HepG2 (cell line): ENCODE data around the gene SLC2A2. TPM values are rescaled to one million over a fixed set of nuclear protein-coding genes. Genes with fewer than 3 reads are reported as not detected.
A peak's percentile ranks its signal among the peaks of the same experiment; 100 is the strongest.

ENCODE experiments used
- ATAC-seq: fragments of 200-7000 bp; cut with Tn5 transposase; 3 replicates; pipeline ENCODE4 v1.9.1; 2020; ENCODE audit warnings: mild to moderate bottlenecking, moderate library complexity
- BruUV-seq: library from RNA; stranded (reverse); fragments of 400-500 nt; replicated peaks from 2 replicates; lab custom pipeline; 2021; lab: Mats Ljungman, UMichigan
- CTCF ChIA-PET: fragments of 300-600 bp; formaldehyde crosslinking; extraction: SDS; loops from one replicate; lab custom pipeline; 2021; ENCODE audit warnings: low total read pairs, inconsistent platforms, low intra/inter-chr PET ratio; lab: Yijun Ruan, JAX
- POLR2A ChIA-PET: fragments of 350-600 bp; sonication (Branson Sonifier 250); formaldehyde crosslinking; loops from one replicate; lab custom pipeline; 2020; ENCODE audit warnings: antibody characterized with exemption, inconsistent platforms; lab: Yijun Ruan, JAX
- DNase-seq: peaks from one replicate; pipeline ENCODE4 v3.0.0-alpha.2; 2015; ENCODE audit warnings: low spot score
- FAIRE-seq: peaks from 3 replicates; lab custom pipeline; 2011; peaks lifted over from hg19 to GRCh38; lab: Jason Lieb, UNC
- H2AFZ ChIP-seq: one replicate; pipeline ENCODE4 v1.6.1; 2011; ENCODE audit warnings: low read length, inconsistent platforms
- H3K27ac ChIP-seq: fragments of 300-600 bp; 3 replicates; pipeline ENCODE4 v1.8.0; 2011; ENCODE audit warnings: mixed run types, mild to moderate bottlenecking, mixed read lengths, low read length, inconsistent platforms; ENCODE audit not compliant: insufficient read depth; ENCODE audit errors: extremely low read length
- H3K27me3 ChIP-seq, 2 experiments: fragments of 200-600 bp in 1 of 2; 2 replicates in 1 of 2; 3 replicates in 1 of 2; pipeline versions ENCODE4 v1.6.0 to v1.8.0; 2011; ENCODE audit warnings: low read length in 2 of 2, mild to moderate bottlenecking in 2 of 2, moderate library complexity in 2 of 2, inconsistent platforms in 1 of 2; ENCODE audit not compliant: insufficient read depth in 2 of 2, control insufficient read depth in 1 of 2
- H3K36me3 ChIP-seq, 2 experiments: fragments of 200-600 bp in 1 of 2; replicated peaks in 1 of 2; 2 replicates in 1 of 2; 3 replicates in 1 of 2; pipeline versions ENCODE4 v1.5.1 to v1.8.0; 2011; ENCODE audit warnings: low read length in 2 of 2, inconsistent platforms in 1 of 2; ENCODE audit not compliant: insufficient read depth in 2 of 2, control insufficient read depth in 1 of 2
- H3K4me1 ChIP-seq: 2 replicates; pipeline ENCODE4 v1.5.1; 2012; ENCODE audit warnings: low read length, inconsistent platforms; ENCODE audit not compliant: insufficient read depth
- H3K4me2 ChIP-seq: 2 replicates; pipeline ENCODE4 v1.6.0; 2011; ENCODE audit warnings: low read depth, low read length, inconsistent platforms
- H3K4me3 ChIP-seq, 3 experiments: fragments of 200-600 bp in 1 of 3; sonication (generic), shearing (Covaris generic) in 1 of 3; replicated peaks in 1 of 3; 2 replicates each; pipeline ENCODE4 v1.5.1; 2011 to 2016; ENCODE audit warnings: low read length in 3 of 3, inconsistent platforms in 2 of 3, low read depth in 2 of 3, mild to moderate bottlenecking in 2 of 3, control low read depth in 1 of 3, mixed read lengths in 1 of 3; ENCODE audit not compliant: insufficient read depth in 1 of 3
- H3K79me2 ChIP-seq: one replicate; pipeline ENCODE4 v1.6.1; 2011; ENCODE audit warnings: low read length, inconsistent platforms; ENCODE audit not compliant: insufficient read depth
- H3K9ac ChIP-seq: 2 replicates; pipeline ENCODE4 v1.6.0; 2011; ENCODE audit warnings: mild to moderate bottlenecking, low read depth, low read length, inconsistent platforms; ENCODE audit not compliant: insufficient read depth
- H3K9me3 ChIP-seq: 2 replicates; pipeline ENCODE4 v1.5.1; 2012; ENCODE audit warnings: mild to moderate bottlenecking, low read length
- H4K20me1 ChIP-seq: 2 replicates; pipeline ENCODE4 v1.6.0; 2011; ENCODE audit warnings: inconsistent platforms, mild to moderate bottlenecking, low read length, moderate library complexity; ENCODE audit not compliant: insufficient read depth
- E2F5 ChIP-seq: sonication (generic); formaldehyde crosslinking; conservative IDR thresholded peaks from 2 replicates; pipeline ENCODE4 v1.4.0; 2020; ENCODE audit warnings: missing genetic modification reagents
- MAFF ChIP-seq: IDR thresholded peaks from 2 replicates; pipeline ENCODE4 v1.6.1; 2011; ENCODE audit warnings: low read depth, low read length, improper control_type of control experiment
- MAFK ChIP-seq, 2 experiments: IDR thresholded peaks in 1 of 2; conservative IDR thresholded peaks in 1 of 2; 2 replicates each; pipeline ENCODE4 v1.6.1; 2011; ENCODE audit warnings: improper control_type of control experiment in 2 of 2, low read length in 2 of 2
- MEF2D ChIP-seq: sonication (generic); formaldehyde crosslinking; IDR thresholded peaks from 2 replicates; pipeline ENCODE4 v1.5.1; 2020; ENCODE audit warnings: mild to moderate bottlenecking, missing genetic modification reagents
- NR2F2 ChIP-seq: IDR thresholded peaks from 2 replicates; pipeline ENCODE4 v1.6.1; 2012; ENCODE audit warnings: low read depth, inconsistent platforms, borderline replicate concordance
- WGBS: methylation state at CpG from one replicate; pipeline ENCODE4 v1.1.6; 2017; ENCODE audit warnings: low lambda C conversion rate; 5-methylcytosine and 5-hydroxymethylcytosine counted together
- in situ Hi-C: cut with HindIII; loops from 2 replicates; pipeline ENCODE4 v1.10.0; 2017; ENCODE audit warnings: low pct_unique_long_range_greater_than_20kb; ENCODE audit not compliant: extremely low pct_ligation_motif_present
- intact Hi-C: fragments of 100-400 bp; cut with micrococcal nuclease; formaldehyde crosslinking; loops from one replicate; pipeline ENCODE4 v1.10.0; 2022; ENCODE audit not compliant: unreplicated experiment
- polyA plus RNA-seq, 8 experiments: library from polyadenylated mRNA; depleted of rRNA in 3 of 8; stranded (reverse) in 7 of 8; unstranded in 1 of 8; fragments of >200 nt; fragmentation: Illumina TruSeq in 4 of 8; extraction: Trizol in 4 of 8; gene quantifications; 2 replicates each; pipeline versions ENCODE4 v1.2.1 to v1.2.3, GENCODE V29; 2011 to 2016; ENCODE audit warnings: low read depth in 4 of 8, missing spikeins in 1 of 8, mixed read lengths in 1 of 8; ENCODE audit not compliant: insufficient read depth in 1 of 8
- total RNA-seq, 5 experiments: library from RNA; depleted of rRNA; stranded (reverse); fragments of >200 nt; fragmentation: Illumina TruSeq; extraction: Trizol; gene quantifications; 2 replicates each; pipeline ENCODE4 v1.2.3, GENCODE V29; 2016; ENCODE audit warnings: low read depth in 1 of 5
- TF ChIP-seq, protein P1 (sequence below): IDR thresholded peaks from 2 replicates; pipeline ENCODE4 v1.4.0; 2020; ENCODE audit warnings: mild to moderate bottlenecking, missing genetic modification reagents

The SLC2A2 gene
- total and polyA plus RNA-seq, 2 of the 13 experiments (the other 11 are each of a cell fraction or from before 2014, with no cell fraction given): 19.5 to 23.2 TPM

GRCh38 chr3:171066206-171066605 lies 39.7 kb upstream of the SLC2A2 start (continued):
- TF ChIP-seq E2F5 (CRISPR knock-in tag) (no peak), MEF2D (CRISPR knock-in tag) (no peak), NR2F2 (no peak)

- Histone ChIP-seq H3K4me3 (no peak overlapping the region), H3K4me1 (peaks cover 22% of the 10 kb centered on the region), H3K4me2 (no peak overlapping the region), H3K9ac (no peak overlapping the region), H2AFZ (no peak overlapping the region), H4K20me1 (no peaks in the 10 kb centered on the region), H3K27ac (no peak overlapping the region), H3K9me3 (no peaks in the 10 kb centered on the region), H3K79me2 (no peaks in the 10 kb centered on the region), H3K36me3 (no peaks in the 10 kb centered on the region), H3K27me3 (no peaks in the 10 kb centered on the region)
- in situ Hi-C loops: no loop called here
- TF ChIP-seq, protein P1, sequence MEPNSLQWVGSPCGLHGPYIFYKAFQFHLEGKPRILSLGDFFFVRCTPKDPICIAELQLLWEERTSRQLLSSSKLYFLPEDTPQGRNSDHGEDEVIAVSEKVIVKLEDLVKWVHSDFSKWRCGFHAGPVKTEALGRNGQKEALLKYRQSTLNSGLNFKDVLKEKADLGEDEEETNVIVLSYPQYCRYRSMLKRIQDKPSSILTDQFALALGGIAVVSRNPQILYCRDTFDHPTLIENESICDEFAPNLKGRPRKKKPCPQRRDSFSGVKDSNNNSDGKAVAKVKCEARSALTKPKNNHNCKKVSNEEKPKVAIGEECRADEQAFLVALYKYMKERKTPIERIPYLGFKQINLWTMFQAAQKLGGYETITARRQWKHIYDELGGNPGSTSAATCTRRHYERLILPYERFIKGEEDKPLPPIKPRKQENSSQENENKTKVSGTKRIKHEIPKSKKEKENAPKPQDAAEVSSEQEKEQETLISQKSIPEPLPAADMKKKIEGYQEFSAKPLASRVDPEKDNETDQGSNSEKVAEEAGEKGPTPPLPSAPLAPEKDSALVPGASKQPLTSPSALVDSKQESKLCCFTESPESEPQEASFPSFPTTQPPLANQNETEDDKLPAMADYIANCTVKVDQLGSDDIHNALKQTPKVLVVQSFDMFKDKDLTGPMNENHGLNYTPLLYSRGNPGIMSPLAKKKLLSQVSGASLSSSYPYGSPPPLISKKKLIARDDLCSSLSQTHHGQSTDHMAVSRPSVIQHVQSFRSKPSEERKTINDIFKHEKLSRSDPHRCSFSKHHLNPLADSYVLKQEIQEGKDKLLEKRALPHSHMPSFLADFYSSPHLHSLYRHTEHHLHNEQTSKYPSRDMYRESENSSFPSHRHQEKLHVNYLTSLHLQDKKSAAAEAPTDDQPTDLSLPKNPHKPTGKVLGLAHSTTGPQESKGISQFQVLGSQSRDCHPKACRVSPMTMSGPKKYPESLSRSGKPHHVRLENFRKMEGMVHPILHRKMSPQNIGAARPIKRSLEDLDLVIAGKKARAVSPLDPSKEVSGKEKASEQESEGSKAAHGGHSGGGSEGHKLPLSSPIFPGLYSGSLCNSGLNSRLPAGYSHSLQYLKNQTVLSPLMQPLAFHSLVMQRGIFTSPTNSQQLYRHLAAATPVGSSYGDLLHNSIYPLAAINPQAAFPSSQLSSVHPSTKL (CRISPR knock-in tag): no peak
- TF ChIP-seq MAFF (peak; percentile 71), MAFK (conservative IDR thresholded peaks at IDR 0.05 in 1 of 2, IDR thresholded peaks at IDR 0.05 in 1 of 2; ENCODE audit: low read length in 2 of 2) (peak; percentile 64 to 87)
- no peak for DNase-seq
- FAIRE-seq: no peak
- CTCF ChIA-PET: no interaction called here
- POLR2A ChIA-PET: no interaction called here
- BruUV-seq: no TSS peak
- 94% methylated on average over 1 of the region's 1 CpG for WGBS
- intact Hi-C loops: no loop called here
- ATAC-seq: no peak
Measured at GRCh38 chr3:171065732-171066131, 39.2 kb upstream of the SLC2A2 start.
